Fibroblast of the aortic adventitia (primary cell): Measurements from ENCODE around the gene SP140. TPM values are rescaled to one million over a fixed set of nuclear protein-coding genes. Genes with fewer than 3 reads are reported as not detected.
"Not testable (repeated sequence)": the region's sequence is repeated elsewhere in the genome, so short reads cannot be mapped to it uniquely, and the experiment has no call there.

Experiments used
- DNase-seq: peaks from one replicate; pipeline ENCODE4 v3.0.0-alpha.2; 2010; ENCODE audit warnings: low read depth
- H3K4me3 ChIP-seq: 2 replicates; pipeline ENCODE4 v1.5.1; 2011; ENCODE audit warnings: low read depth, mild to moderate bottlenecking, control low read depth, low read length, moderate library complexity
- total RNA-seq: library from RNA; depleted of rRNA; stranded (reverse); fragments of >200 nt; gene quantifications from 2 replicates; pipeline ENCODE4 v1.2.3, GENCODE V29; 2012; ENCODE audit warnings: low replicate concordance
- TF ChIP-seq, protein P1 (sequence below): IDR thresholded peaks from 2 replicates; pipeline ENCODE4 v1.5.1; 2011; ENCODE audit warnings: mild to moderate bottlenecking, low read length, control low read depth, inconsistent platforms; ENCODE audit not compliant: insufficient read depth

The SP140 gene
- total RNA-seq, 1 donor: 0.09 TPM

DNA sequence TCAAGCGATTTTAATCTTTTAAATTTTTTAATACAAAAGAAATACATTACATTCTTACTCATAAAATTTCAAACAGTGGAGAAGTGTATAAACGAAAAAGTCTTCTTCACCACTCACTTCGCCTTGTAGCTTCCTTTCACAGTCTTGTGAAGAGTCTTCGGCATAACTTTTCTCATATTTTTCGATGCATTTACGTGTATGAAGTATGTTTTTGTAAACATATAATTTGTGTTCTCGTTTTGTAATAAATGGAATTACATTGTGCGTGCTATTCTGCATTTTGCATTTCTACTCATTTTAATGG lies 102.6 kb downstream of the SP140 start:
- DNase-seq: no peak
- no peak overlapping the region for H3K4me3 ChIP-seq
- TF ChIP-seq, protein P1, sequence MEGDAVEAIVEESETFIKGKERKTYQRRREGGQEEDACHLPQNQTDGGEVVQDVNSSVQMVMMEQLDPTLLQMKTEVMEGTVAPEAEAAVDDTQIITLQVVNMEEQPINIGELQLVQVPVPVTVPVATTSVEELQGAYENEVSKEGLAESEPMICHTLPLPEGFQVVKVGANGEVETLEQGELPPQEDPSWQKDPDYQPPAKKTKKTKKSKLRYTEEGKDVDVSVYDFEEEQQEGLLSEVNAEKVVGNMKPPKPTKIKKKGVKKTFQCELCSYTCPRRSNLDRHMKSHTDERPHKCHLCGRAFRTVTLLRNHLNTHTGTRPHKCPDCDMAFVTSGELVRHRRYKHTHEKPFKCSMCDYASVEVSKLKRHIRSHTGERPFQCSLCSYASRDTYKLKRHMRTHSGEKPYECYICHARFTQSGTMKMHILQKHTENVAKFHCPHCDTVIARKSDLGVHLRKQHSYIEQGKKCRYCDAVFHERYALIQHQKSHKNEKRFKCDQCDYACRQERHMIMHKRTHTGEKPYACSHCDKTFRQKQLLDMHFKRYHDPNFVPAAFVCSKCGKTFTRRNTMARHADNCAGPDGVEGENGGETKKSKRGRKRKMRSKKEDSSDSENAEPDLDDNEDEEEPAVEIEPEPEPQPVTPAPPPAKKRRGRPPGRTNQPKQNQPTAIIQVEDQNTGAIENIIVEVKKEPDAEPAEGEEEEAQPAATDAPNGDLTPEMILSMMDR: no peak

DNA sequence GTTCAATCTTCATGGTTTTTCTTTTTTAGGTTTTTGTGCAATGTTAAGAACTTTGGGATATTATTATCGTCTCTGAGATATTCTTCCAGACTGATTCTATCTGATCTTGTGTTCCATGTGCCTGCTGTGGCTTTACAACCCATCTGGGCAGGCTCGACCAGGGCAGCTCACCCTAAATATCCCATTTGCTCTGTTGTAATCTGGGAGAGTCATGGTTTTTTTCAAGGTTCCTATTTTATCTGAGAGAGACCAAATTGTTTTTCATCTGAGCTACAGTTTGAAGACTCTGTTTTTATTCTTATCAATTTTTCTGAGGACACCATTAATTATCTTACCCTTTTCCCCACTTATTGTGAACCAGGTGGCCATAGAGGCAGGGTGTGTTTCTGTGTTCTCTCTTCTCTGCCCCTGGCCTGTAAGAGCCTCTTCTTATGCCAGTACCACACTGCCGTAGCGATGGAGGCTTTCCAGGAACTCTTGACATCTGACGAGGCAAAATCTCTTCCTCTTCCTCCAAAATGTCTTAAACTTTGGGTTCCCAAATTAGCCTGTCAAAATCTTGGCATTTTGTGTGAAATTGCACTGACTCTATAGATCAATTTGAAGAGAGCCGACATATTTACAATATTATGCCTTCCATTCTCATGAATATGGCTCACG lies 104.5 kb downstream of the SP140 start:
- TF ChIP-seq, protein P1: no peak
- H3K4me3 ChIP-seq: no peak overlapping the region
- no peak for DNase-seq

DNA sequence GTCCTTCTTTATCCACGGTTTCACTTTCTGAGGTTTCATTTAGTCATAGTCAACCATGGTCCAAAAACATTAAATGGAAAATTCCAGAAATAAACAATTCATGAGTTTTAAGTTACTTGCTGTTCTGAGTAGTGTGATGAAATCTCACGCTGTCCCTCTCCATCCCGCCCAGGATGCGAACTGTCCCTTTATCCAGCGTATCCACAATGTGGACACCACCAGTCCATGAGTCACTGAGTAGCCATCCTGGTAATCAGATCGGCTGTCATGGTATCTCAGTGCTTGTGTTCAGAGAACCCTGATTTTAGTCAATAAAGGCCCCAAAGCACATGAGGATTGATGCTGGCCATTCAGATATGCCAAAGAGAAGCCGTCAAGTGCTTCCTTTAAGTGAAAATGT lies 105.2 kb downstream of the SP140 start:
- H3K4me3 ChIP-seq: no peak overlapping the region
- TF ChIP-seq, protein P1: no peak
- no peak for DNase-seq

DNA sequence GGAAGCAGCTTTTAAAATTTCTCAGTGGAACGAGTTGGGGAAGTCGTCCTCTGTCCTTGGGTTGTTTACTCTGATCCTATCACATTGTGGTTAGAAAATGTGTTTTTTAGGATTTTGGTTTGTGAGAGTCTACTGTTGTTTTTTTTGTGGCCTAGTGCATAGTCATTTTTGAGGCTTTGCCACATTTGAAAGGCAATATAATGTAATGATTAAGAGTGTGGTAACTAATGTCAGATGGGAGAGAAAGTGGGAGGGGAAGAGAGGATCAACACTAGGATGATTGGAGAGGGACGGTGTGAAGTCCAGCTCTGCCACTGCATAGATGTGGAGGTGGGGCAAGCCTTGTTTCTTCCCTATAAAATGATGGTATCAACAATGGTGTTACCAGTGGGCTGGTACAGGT lies 109.9 kb downstream of the SP140 start:
- DNase-seq: no peak
- TF ChIP-seq, protein P1: no peak
- no peak overlapping the region for H3K4me3 ChIP-seq

DNA sequence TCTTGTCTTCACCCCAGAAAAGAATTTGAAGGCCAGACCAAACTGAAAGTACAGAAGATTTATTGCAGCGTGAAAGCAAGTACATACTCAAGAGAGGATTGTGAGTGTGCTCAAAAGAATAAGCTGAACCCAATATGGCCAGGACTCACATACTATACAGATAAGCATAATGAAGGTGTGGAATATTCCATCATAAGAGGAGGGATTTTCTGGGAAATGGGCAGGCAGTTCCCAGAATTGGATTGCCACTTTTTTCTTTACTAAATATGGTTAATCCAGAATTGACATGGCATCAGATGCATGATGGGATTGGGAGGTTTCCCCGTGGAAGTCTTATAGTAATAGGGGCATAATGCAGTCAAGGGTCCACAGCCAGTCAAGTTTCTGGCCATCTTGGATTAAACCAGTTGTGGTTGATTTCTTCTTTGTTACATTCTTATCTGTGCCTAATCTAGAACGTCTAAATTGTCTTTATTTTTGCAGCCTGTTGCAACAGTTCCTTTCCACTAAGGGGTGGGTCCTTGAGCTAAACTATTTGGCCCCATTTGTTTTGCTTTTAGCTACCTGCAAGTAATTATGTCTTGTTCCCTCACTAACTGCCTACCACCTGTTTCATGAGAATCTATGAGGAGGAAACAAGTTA lies 110.4 kb downstream of the SP140 start:
- TF ChIP-seq, protein P1: no peak
- no peak overlapping the region for H3K4me3 ChIP-seq
- DNase-seq: no peak

DNA sequence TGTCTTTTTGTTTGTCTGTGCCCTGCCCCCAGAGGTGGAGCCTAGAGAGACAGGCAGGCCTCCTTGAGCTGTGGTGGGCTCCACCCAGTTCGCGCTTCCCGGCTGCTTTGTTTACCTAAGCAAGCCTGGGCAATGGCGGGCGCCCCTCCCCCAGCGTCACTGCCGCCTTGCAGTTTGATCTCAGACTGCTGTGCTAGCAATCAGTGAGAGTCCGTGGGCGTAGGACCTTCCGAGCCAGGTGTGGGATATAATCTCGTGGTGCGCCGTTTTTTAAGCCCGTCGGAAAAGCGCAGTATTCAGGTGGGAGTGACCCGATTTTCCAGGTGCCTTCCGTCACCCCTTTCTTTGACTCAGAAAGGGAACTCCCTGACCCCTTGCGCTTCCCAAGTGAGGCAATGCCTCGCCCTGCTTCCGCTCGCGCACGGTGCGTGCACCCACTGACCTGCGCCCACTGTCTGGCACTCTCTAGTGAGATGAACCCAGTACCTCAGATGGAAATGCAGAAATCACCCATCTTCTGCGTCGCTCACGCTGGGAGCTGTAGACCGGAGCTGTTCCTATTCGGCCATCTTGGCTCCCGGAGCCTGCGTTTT lies 116.5 kb downstream of the SP140 start:
- not testable (repeated sequence) for DNase-seq, H3K4me3 ChIP-seq

DNA sequence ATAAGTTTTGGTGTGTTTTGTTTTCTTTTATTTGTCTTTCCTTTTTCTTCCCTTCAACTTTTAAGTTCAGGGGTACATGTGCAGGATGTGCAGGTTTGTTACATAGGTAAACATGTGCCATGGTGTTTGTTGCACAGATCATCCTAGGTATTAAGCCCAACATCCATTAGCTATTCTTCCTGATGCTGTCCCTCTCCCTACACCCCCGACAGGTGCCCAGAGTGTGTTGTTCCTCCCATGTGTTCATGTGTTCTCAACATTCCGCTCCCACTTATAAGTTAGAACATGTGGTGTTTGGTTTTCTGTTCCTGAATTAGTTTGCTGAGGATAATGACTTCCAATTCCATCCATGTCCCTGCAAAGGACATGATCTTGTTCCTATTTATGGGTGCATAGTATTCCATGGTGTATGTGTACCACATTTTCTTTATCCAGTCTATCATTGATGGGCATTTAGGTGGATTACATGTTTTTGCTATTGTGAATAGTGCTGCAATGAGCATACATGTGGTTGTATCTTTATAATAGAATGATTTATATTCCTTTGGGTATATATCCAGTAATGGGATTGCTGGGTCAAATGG lies 117.6 kb downstream of the SP140 start:
- DNase-seq: not testable (repeated sequence)

More for the DNA sequence above, 117.6 kb downstream of the SP140 start:
- H3K4me3 ChIP-seq: not testable (repeated sequence)
